ENCODE data around the gene C4B.

C4B gene

GRCh38 chr6:32082935-32083334, 68.3 kb downstream of the C4B start:
- DNase-seq (ENCODE audit: low read depth) = no peak

- no peak for DNase-seq (ENCODE audit: low read depth)
Observed at GRCh38 chr6:32083812-32084768, 69.5 kb downstream of the C4B start.

GRCh38 chr6:32084780-32085179, 70.2 kb downstream of the C4B start:
- no peak for DNase-seq (ENCODE audit: low read depth)

Data from activated T-helper 1 cell treated with Interleukin-2 at 50 U/mL for 16 hours (primary cell).